Nucleus accumbens (tissue), 56 donors: ENCODE data around the gene DCLK3.

Experiments used
- DNase-seq, 56 donors: peaks; one replicate each; lab custom pipeline; 2025; lab: John Stamatoyannopoulos, UW

The DCLK3 gene

DNA sequence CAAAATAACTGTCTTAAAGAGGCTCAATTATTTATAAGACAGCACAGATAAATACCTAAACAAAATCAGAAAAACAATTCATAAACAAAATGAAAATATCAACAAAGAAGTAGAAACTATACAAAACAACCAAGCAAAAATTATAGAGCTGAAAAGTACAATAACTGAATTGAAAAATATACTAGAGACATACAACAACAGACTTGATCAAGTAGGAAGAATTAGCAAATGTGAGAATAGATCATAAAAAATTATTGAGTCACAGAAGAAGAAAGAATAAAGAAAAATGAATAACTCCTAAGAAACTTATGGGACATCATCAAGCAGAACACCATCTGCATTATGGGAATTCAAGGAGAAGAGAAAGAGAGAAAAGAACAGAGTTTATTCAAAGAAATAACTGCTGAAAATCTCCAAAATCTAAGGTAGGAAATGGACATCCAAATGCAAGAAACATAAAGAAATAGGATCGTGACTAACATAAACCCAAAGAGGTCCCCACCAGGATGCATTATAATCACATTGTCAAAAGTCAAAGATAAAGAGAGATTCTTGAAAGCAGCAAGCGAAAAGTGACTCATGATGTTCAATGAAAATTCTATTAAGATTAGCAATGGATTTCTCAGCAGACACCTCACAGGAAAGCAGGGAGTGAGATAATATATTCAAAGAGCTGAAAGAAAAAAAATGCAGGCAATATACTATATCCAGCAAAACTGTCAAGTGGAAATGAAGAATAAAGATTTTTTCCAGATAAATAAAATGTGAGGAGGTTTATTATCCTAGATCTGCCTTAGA lies 85.9 kb downstream of the DCLK3 start:
- no peak for DNase-seq

DNA sequence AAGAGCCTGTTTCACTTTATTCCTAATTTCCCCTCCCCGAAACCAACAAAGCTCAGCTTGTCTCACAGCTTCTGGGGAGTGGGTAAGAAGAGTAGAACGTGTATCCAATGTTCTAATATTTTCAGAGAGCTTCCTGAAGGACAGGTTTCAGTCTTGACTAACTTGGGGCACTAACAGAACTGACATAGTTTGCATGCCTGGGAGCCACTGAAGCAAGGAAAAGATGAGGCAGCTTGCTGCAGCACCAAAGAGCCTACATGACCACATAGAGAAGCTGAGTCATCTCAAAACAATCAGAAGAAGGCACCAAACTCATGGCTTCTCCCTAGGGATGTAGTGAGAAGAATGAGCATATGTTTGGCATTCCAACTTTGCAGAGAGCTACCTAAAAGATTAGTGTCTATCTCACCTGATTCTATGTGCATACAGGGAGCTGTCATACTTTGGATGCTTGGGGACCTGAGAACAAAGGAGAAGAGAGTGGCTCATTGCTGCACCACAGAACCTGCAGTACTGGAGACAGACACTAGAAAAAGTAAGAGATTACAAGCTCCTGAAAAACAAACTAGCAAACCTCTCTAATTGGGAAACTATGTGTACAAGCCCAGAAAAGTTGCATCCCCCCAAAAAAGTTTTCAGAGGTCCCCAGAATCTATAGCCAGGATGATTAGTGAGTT lies 86.9 kb downstream of the DCLK3 start:
- no peak for DNase-seq

- DNase-seq = no peak
Observed at GRCh38 chr3:36674816-36675215, 89.5 kb downstream of the DCLK3 start.

- DNase-seq = no peak
Observed at GRCh38 chr3:36669764-36670163, 94.6 kb downstream of the DCLK3 start.

- no peak for DNase-seq
Observed at GRCh38 chr3:36666166-36666565, 98.2 kb downstream of the DCLK3 start.

- DNase-seq = no peak
Observed at GRCh38 chr3:36663666-36664291, 100.6 kb downstream of the DCLK3 start.

- DNase-seq = no peak
Observed at GRCh38 chr3:36662626-36663025, 101.7 kb downstream of the DCLK3 start.
